Peyer's patch (tissue), 4 donors: ENCODE data around the gene CUL2.

ENCODE experiments used
- CTCF ChIP-seq, 6 experiments: fragments of 450-650 bp in 4 of 6; fragments of 200-600 bp in 2 of 6; sonication (generic) in 1 of 6; IDR thresholded peaks; one replicate each; pipeline ENCODE4 v1.5.1; 2017 to 2019; ENCODE audit warnings: antibody characterized with exemption in 6 of 6, mild to moderate bottlenecking in 3 of 6, moderate library complexity in 1 of 6
- POLR2A ChIP-seq, 2 donors: fragments of 450-650 bp; IDR thresholded peaks; one replicate each; pipeline ENCODE4 v1.5.1; 2017; ENCODE audit warnings: antibody characterized with exemption in 2 of 2, mild to moderate bottlenecking in 2 of 2, moderate library complexity in 2 of 2

GRCh38 chr10:35124540-35124939 lies 34.4 kb upstream of the CUL2 start:
- TF ChIP-seq POLR2A (IDR thresholded peaks at IDR 0.05) (no peak), CTCF (IDR thresholded peaks at IDR 0.05) (no peak)
